Endothelial cell of umbilical vein (primary cell): ENCODE results near the gene DIAPH3. TPM values are rescaled to one million over a fixed set of nuclear protein-coding genes. Genes with fewer than 3 reads are reported as not detected.

Experiments used
- BruUV-seq: library from RNA; stranded (reverse); fragments of 400-500 nt; replicated peaks from 2 replicates; lab custom pipeline; 2021; lab: Mats Ljungman, UMichigan
- CTCF ChIA-PET: fragments of 300-600, 350-600 bp; sonication (Branson Sonifier 250); formaldehyde crosslinking; loops from one replicate; lab custom pipeline; 2021; ENCODE audit warnings: antibody characterized with exemption, inconsistent platforms; lab: Charles Lee
- POLR2A ChIA-PET: fragments of 300-600, 350-600 bp; sonication (Branson Sonifier 250); formaldehyde crosslinking; loops from one replicate; lab custom pipeline; 2021; ENCODE audit warnings: antibody characterized with exemption, inconsistent platforms; lab: Charles Lee
- DNase-seq: peaks from one replicate; pipeline ENCODE4 v3.0.0-alpha.2; 2011; ENCODE audit warnings: low read depth, low spot score
- FAIRE-seq: peaks from 2 replicates; lab custom pipeline; 2011; peaks lifted over from hg19 to GRCh38; lab: Jason Lieb, UNC
- H2AFZ ChIP-seq: 2 replicates; pipeline ENCODE4 v1.6.0; 2012; ENCODE audit warnings: low read depth, low read length, control low read depth, inconsistent platforms
- H3K27ac ChIP-seq: 2 replicates; pipeline ENCODE4 v1.5.1; 2011; ENCODE audit warnings: low read depth, mild to moderate bottlenecking, control low read depth, low read length, moderate library complexity; ENCODE audit not compliant: insufficient read depth
- H3K27me3 ChIP-seq, 2 experiments: 2 replicates each; pipeline versions ENCODE4 v1.6.0 to v1.6.1; 2011; ENCODE audit warnings: low read length in 2 of 2, mixed read lengths in 1 of 2; ENCODE audit not compliant: control insufficient read depth in 2 of 2, insufficient read depth in 2 of 2
- H3K36me3 ChIP-seq, 2 experiments: 2 replicates in 1 of 2; 3 replicates in 1 of 2; pipeline ENCODE4 v1.5.1; 2011; ENCODE audit warnings: low read length in 2 of 2, mild to moderate bottlenecking in 1 of 2, moderate library complexity in 1 of 2; ENCODE audit not compliant: control insufficient read depth in 2 of 2, insufficient read depth in 2 of 2; ENCODE audit errors: extremely low read depth in 1 of 2
- H3K4me1 ChIP-seq: 3 replicates; pipeline ENCODE4 v1.5.1; 2011; ENCODE audit warnings: mild to moderate bottlenecking, low read length; ENCODE audit not compliant: control insufficient read depth, insufficient read depth; ENCODE audit errors: extremely low read depth
- H3K4me2 ChIP-seq: 2 replicates; pipeline ENCODE4 v1.6.1; 2011; ENCODE audit warnings: low read length, control low read depth, mixed read lengths; ENCODE audit not compliant: insufficient read depth
- H3K4me3 ChIP-seq, 3 experiments: fragments of 200-600 bp in 1 of 3; sonication (generic), shearing (Covaris generic) in 1 of 3; replicated peaks in 1 of 3; 2 replicates each; pipeline ENCODE4 v1.5.1; 2011 to 2016; ENCODE audit warnings: control low read depth in 3 of 3, low read length in 3 of 3, mild to moderate bottlenecking in 2 of 3, inconsistent platforms in 1 of 3, low read depth in 1 of 3, moderate library complexity in 1 of 3; ENCODE audit not compliant: insufficient read depth in 1 of 3
- H3K79me2 ChIP-seq: 2 replicates; pipeline ENCODE4 v1.6.0; 2012; ENCODE audit warnings: low read length, inconsistent platforms; ENCODE audit not compliant: control insufficient read depth, insufficient read depth
- H3K9ac ChIP-seq: replicated peaks from 2 replicates; pipeline ENCODE3; 2011; ENCODE audit warnings: low read length, control low read depth; ENCODE audit not compliant: insufficient read depth; ENCODE audit errors: extremely low read depth
- H3K9me1 ChIP-seq: replicated peaks from 3 replicates; pipeline ENCODE4 v1.6.0; 2011; ENCODE audit warnings: mild to moderate bottlenecking, low read length; ENCODE audit not compliant: control insufficient read depth, insufficient read depth; ENCODE audit errors: extremely low read depth
- H3K9me3 ChIP-seq: replicated peaks from 2 replicates; pipeline ENCODE4 v1.5.1; 2012; ENCODE audit warnings: low read length, inconsistent platforms; ENCODE audit not compliant: control insufficient read depth, insufficient read depth
- H4K20me1 ChIP-seq: replicated peaks from 2 replicates; pipeline ENCODE3; 2011; ENCODE audit warnings: mild to moderate bottlenecking, low read length; ENCODE audit not compliant: control insufficient read depth, insufficient read depth; ENCODE audit errors: extremely low read depth
- EZH2 ChIP-seq: IDR thresholded peaks from 2 replicates; pipeline ENCODE4 v1.6.1; 2012; ENCODE audit warnings: borderline replicate concordance, low read depth, mild to moderate bottlenecking, moderate library complexity, low read length, inconsistent platforms; ENCODE audit not compliant: severe bottlenecking
- GATA2 ChIP-seq: IDR thresholded peaks from 2 replicates; pipeline ENCODE4 v1.7.0; 2011; ENCODE audit warnings: low read depth, mild to moderate bottlenecking, moderate library complexity, mixed read lengths, low read length; ENCODE audit not compliant: insufficient read length, insufficient read depth
- JUN ChIP-seq: IDR thresholded peaks from 2 replicates; pipeline ENCODE4 v1.6.1; 2011; ENCODE audit warnings: borderline replicate concordance, low read depth; ENCODE audit not compliant: insufficient read length, insufficient read depth
- MYC ChIP-seq: IDR thresholded peaks from one replicate; pipeline ENCODE4 v1.6.1; 2011; ENCODE audit warnings: mild to moderate bottlenecking, low read depth, low read length
- POLR2A ChIP-seq: IDR thresholded peaks from 2 replicates; pipeline ENCODE4 v1.6.1; 2012; ENCODE audit warnings: low read depth, mild to moderate bottlenecking, control low read depth, low read length
- POLR2AphosphoS5 ChIP-seq: IDR thresholded peaks from 2 replicates; pipeline ENCODE4 v1.6.1; 2012; ENCODE audit warnings: low read depth, mild to moderate bottlenecking, control low read depth, low read length, moderate library complexity; ENCODE audit not compliant: insufficient read depth
- dilution Hi-C: fragments of 300-500 bp; cut with MboI; formaldehyde crosslinking; loops from one replicate; pipeline ENCODE4 v1.15.0; 2019; ENCODE audit warnings: low sequenced_read_pairs; ENCODE audit not compliant: extremely low pct_ligation_motif_present
- intact Hi-C: fragments of 100-400 bp; cut with micrococcal nuclease; formaldehyde crosslinking; loops from one replicate; pipeline ENCODE4 v1.10.0; 2022
- polyA plus RNA-seq, 4 experiments: library from polyadenylated mRNA; depleted of rRNA in 3 of 4; stranded (reverse) in 3 of 4; unstranded in 1 of 4; fragments of >200 nt; gene quantifications; 2 replicates each; pipeline versions ENCODE4 v1.2.1 to v1.2.3, GENCODE V29; 2011 to 2012; ENCODE audit warnings: missing spikeins in 1 of 4
- total RNA-seq: library from RNA; stranded (reverse); gene quantifications from 2 replicates; pipeline ENCODE4 v1.2.3, GENCODE V29; 2021
- TF ChIP-seq, protein P1 (sequence below): IDR thresholded peaks from 2 replicates; pipeline ENCODE4 v1.6.1; 2011; ENCODE audit not compliant: insufficient read depth, insufficient read length
- TF ChIP-seq, protein P2 (sequence below), 2 donors: IDR thresholded peaks; 1 replicate in 1 of 2; 2 replicates in 1 of 2; pipeline ENCODE4 v1.5.1; 2011; ENCODE audit warnings: low read length in 2 of 2, mild to moderate bottlenecking in 2 of 2, moderate library complexity in 2 of 2, control low read depth in 1 of 2, inconsistent platforms in 1 of 2, low read depth in 1 of 2; ENCODE audit not compliant: insufficient read depth in 1 of 2; ENCODE audit errors: extremely low read depth in 1 of 2

The DIAPH3 gene
- total and polyA plus RNA-seq, 2 donors (not counting 3 experiments of a cell fraction or from before 2014, with no cell fraction given): 9.9 to 44.0 TPM

DNA sequence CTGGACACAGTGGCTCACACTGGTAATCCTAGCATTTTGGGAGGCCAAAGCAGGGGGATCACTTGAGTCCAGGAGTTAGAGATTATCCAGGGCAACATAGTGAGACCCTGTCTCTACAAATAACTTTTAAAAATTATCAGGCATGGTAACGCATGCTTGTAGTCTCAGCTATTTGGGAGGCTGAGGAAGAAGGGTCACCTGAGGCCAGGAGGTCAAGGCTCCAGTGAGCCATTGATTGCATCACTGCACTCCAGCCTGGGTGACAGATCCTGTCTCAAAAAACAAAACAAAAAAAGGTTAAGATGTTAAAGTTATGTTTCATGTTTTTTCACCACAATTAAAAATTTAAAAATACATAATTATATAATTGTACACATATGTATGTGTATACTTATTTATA lies 19.2 kb upstream of the DIAPH3 start:
- Histone ChIP-seq H3K9me3 (no peaks in the 10 kb centered on the region), H3K4me3 (no peak overlapping the region), H3K4me2 (no peak overlapping the region), H2AFZ (no peak overlapping the region), H3K27me3 (peaks cover 0 to 3% of the 10 kb centered on the region in 2 experiments), H3K9ac (no peak overlapping the region), H3K27ac (no peak overlapping the region), H3K9me1 (no peaks in the 10 kb centered on the region), H3K79me2 (no peaks in the 10 kb centered on the region), H3K4me1 (no peaks in the 10 kb centered on the region), H4K20me1 (no peaks in the 10 kb centered on the region), H3K36me3 (no peaks in the 10 kb centered on the region)
- ChIA-PET CTCF (no interaction called here), POLR2A (no interaction called here)
- TF ChIP-seq JUN: no peak
- TF ChIP-seq, protein P1, sequence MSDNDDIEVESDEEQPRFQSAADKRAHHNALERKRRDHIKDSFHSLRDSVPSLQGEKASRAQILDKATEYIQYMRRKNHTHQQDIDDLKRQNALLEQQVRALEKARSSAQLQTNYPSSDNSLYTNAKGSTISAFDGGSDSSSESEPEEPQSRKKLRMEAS: no peak
- TF ChIP-seq GATA2: no peak
- TF ChIP-seq, protein P2, sequence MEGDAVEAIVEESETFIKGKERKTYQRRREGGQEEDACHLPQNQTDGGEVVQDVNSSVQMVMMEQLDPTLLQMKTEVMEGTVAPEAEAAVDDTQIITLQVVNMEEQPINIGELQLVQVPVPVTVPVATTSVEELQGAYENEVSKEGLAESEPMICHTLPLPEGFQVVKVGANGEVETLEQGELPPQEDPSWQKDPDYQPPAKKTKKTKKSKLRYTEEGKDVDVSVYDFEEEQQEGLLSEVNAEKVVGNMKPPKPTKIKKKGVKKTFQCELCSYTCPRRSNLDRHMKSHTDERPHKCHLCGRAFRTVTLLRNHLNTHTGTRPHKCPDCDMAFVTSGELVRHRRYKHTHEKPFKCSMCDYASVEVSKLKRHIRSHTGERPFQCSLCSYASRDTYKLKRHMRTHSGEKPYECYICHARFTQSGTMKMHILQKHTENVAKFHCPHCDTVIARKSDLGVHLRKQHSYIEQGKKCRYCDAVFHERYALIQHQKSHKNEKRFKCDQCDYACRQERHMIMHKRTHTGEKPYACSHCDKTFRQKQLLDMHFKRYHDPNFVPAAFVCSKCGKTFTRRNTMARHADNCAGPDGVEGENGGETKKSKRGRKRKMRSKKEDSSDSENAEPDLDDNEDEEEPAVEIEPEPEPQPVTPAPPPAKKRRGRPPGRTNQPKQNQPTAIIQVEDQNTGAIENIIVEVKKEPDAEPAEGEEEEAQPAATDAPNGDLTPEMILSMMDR (IDR thresholded peaks at IDR 0.05; ENCODE audit: extremely low read depth in 1 of 2, insufficient read depth in 1 of 2, low read depth in 1 of 2, low read length in 2 of 2): no peak
- no peak for TF ChIP-seq MYC
- TF ChIP-seq POLR2A: no peak
- TF ChIP-seq EZH2: no peak
- dilution Hi-C loops: no loop called here
- no TSS peak for BruUV-seq
- DNase-seq (no peak), FAIRE-seq (no peak)
- intact Hi-C loops: no loop called here

DNA sequence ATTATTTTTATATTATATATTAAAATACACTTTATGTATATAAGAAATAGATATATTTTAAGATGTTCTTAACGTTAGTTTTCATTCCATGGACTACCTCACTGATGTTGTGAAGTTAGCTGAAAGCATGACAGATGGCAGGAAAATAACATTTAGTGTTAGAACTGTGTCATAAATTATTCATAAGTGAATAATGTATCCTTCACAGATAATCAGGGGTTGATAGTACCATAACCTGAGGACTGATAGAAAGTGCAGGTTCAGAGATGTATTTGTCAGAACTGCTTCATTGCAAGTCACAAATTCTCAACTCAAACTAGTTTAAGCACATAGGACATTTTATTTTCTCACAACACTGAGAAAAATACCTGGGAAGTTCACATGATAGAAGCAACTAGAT lies 14.6 kb upstream of the DIAPH3 start:
- FAIRE-seq: no peak
- TF ChIP-seq POLR2AphosphoS5 (no peak), JUN (no peak), GATA2 (no peak), EZH2 (no peak), POLR2A (no peak)
- H2AFZ ChIP-seq: no peak overlapping the region

More for the DNA sequence above, 14.6 kb upstream of the DIAPH3 start:
- Histone ChIP-seq H3K27me3 (peaks cover 0 to 4% of the 10 kb centered on the region in 2 experiments), H3K79me2 (no peaks in the 10 kb centered on the region), H3K9ac (no peak overlapping the region), H3K4me2 (no peak overlapping the region), H3K9me1 (no peaks in the 10 kb centered on the region), H3K4me3 (no peak overlapping the region), H3K9me3 (no peaks in the 10 kb centered on the region), H3K27ac (no peak overlapping the region), H3K36me3 (no peaks in the 10 kb centered on the region), H3K4me1 (no peaks in the 10 kb centered on the region), H4K20me1 (no peaks in the 10 kb centered on the region)
- no TSS peak for BruUV-seq
- intact Hi-C loops (no loop called here), dilution Hi-C loops (no loop called here)
- no peak for DNase-seq
- ChIA-PET CTCF (no interaction called here), POLR2A (no interaction called here)
